H1 (cell line): ENCODE results near the gene TMEM200C. TPM values are rescaled to one million over a fixed set of nuclear protein-coding genes. Genes with fewer than 3 reads are reported as not detected.

Experiments
- CTCF ChIA-PET: fragments of 300-600 bp; sonication (Branson Sonifier 250); formaldehyde crosslinking; loops from one replicate; lab custom pipeline; 2021; ENCODE audit not compliant: partially characterized antibody; lab: Charles Lee
- POLR2A ChIA-PET: fragments of 300-600 bp; sonication (Branson Sonifier 250); formaldehyde crosslinking; loops from one replicate; lab custom pipeline; 2021; ENCODE audit warnings: inconsistent platforms; ENCODE audit not compliant: partially characterized antibody; lab: Charles Lee
- DNase-seq, 2 experiments: peaks; one replicate each; pipeline versions ENCODE4 v3.0.0 to v3.0.0-alpha.2; 2010 to 2022; ENCODE audit warnings: low spot score in 2 of 2, low read depth in 1 of 2, mixed read lengths in 1 of 2
- FAIRE-seq: peaks from 2 replicates; lab custom pipeline; 2011; peaks lifted over from hg19 to GRCh38; lab: Jason Lieb, UNC
- H2AFZ ChIP-seq: 2 replicates; pipeline ENCODE4 v1.8.1; 2012; ENCODE audit warnings: low read length, inconsistent platforms
- H2AK5ac ChIP-seq: 2 replicates; pipeline ENCODE4 v1.6.1; 2013; ENCODE audit warnings: low read depth, low read length
- H2BK120ac ChIP-seq: replicated peaks from 2 replicates; pipeline ENCODE3; 2013; ENCODE audit warnings: low read depth, low read length, inconsistent platforms
- H2BK12ac ChIP-seq: 2 replicates; pipeline ENCODE4 v1.6.1; 2013; ENCODE audit warnings: low read depth, low read length
- H2BK15ac ChIP-seq: 2 replicates; pipeline ENCODE4 v1.6.1; 2013; ENCODE audit warnings: low read length
- H2BK20ac ChIP-seq: 2 replicates; pipeline ENCODE4 v1.6.1; 2013; ENCODE audit warnings: low read length
- H2BK5ac ChIP-seq: 2 replicates; pipeline ENCODE4 v1.6.1; 2013; ENCODE audit warnings: low read depth, low read length
- H3K14ac ChIP-seq: 2 replicates; pipeline ENCODE4 v1.6.1; 2013; ENCODE audit warnings: inconsistent platforms; ENCODE audit not compliant: insufficient read length
- H3K18ac ChIP-seq: 2 replicates; pipeline ENCODE4 v1.6.1; 2013; ENCODE audit warnings: low read length; ENCODE audit errors: extremely low read depth
- H3K23ac ChIP-seq: 2 replicates; pipeline ENCODE4 v1.6.1; 2013; ENCODE audit warnings: inconsistent platforms; ENCODE audit not compliant: insufficient read length
- H3K23me2 ChIP-seq: 2 replicates; pipeline ENCODE4 v1.6.1; 2013; ENCODE audit warnings: low read depth, low read length
- H3K27ac ChIP-seq: 2 replicates; pipeline ENCODE4 v1.6.1; 2011; ENCODE audit warnings: low read depth, low read length, inconsistent platforms
- H3K27me3 ChIP-seq, 4 experiments: replicated peaks in 1 of 4; 1 replicate in 1 of 4; 2 replicates in 3 of 4; pipeline versions ENCODE4 v1.6.1 to v1.8.1; 2011 to 2013; ENCODE audit warnings: low read length in 3 of 4, mild to moderate bottlenecking in 3 of 4, inconsistent platforms in 2 of 4, mixed read lengths in 2 of 4, moderate library complexity in 1 of 4; ENCODE audit not compliant: control insufficient read depth in 3 of 4, insufficient read depth in 3 of 4; ENCODE audit errors: extremely low read depth in 1 of 4
- H3K36me3 ChIP-seq, 4 experiments: 2 replicates each; pipeline versions ENCODE4 v1.6.1 to v1.8.1; 2011 to 2013; ENCODE audit warnings: mild to moderate bottlenecking in 4 of 4, low read length in 3 of 4, moderate library complexity in 2 of 4, control low read depth in 1 of 4, inconsistent platforms in 1 of 4; ENCODE audit not compliant: insufficient read depth in 4 of 4, control insufficient read depth in 2 of 4
- H3K4ac ChIP-seq: replicated peaks from 2 replicates; pipeline ENCODE3; 2013; ENCODE audit warnings: low read length, low read depth, mixed read lengths, inconsistent platforms; ENCODE audit not compliant: insufficient read length
- H3K4me1 ChIP-seq, 4 experiments: replicated peaks in 1 of 4; 1 replicate in 1 of 4; 2 replicates in 3 of 4; pipeline versions ENCODE4 v1.6.1 to v1.8.1; 2011 to 2013; ENCODE audit warnings: low read length in 3 of 4, inconsistent platforms in 2 of 4, mixed read lengths in 1 of 4; ENCODE audit not compliant: insufficient read depth in 4 of 4, control insufficient read depth in 3 of 4
- H3K4me2 ChIP-seq, 2 experiments: 2 replicates each; pipeline versions ENCODE4 v1.6.1 to v1.8.1; 2011 to 2013; ENCODE audit warnings: low read depth in 2 of 2, low read length in 2 of 2, control low read depth in 1 of 2, inconsistent platforms in 1 of 2, mild to moderate bottlenecking in 1 of 2; ENCODE audit not compliant: insufficient read depth in 1 of 2
- H3K4me3 ChIP-seq, 4 experiments: fragments of 200-600, 300-600 bp in 1 of 4; sonication (generic), shearing (Covaris generic), sonication (Bioruptor Twin) in 1 of 4; 2 replicates each; pipeline versions ENCODE4 v1.5.1 to v1.8.1; 2011 to 2016; ENCODE audit warnings: low read length in 4 of 4, low read depth in 3 of 4, control low read depth in 2 of 4, inconsistent platforms in 2 of 4, mild to moderate bottlenecking in 2 of 4, mixed read lengths in 1 of 4, moderate library complexity in 1 of 4; ENCODE audit not compliant: insufficient read depth in 2 of 4; ENCODE audit errors: extremely low read depth in 1 of 4
- H3K56ac ChIP-seq: replicated peaks from 2 replicates; pipeline ENCODE3; 2013; ENCODE audit warnings: low read depth, mild to moderate bottlenecking, mixed read lengths, low read length, inconsistent platforms; ENCODE audit not compliant: insufficient read length
- H3K79me1 ChIP-seq: 2 replicates; pipeline ENCODE4 v1.6.1; 2013; ENCODE audit warnings: low read depth, low read length, control low read depth
- H3K79me2 ChIP-seq, 2 experiments: 2 replicates each; pipeline versions ENCODE4 v1.6.1 to v1.8.1; 2012 to 2013; ENCODE audit warnings: low read length in 2 of 2, mild to moderate bottlenecking in 2 of 2, inconsistent platforms in 1 of 2; ENCODE audit not compliant: insufficient read depth in 2 of 2, control insufficient read depth in 1 of 2
- H3K9ac ChIP-seq, 4 experiments: replicated peaks in 1 of 4; 1 replicate in 1 of 4; 2 replicates in 3 of 4; pipeline versions ENCODE4 v1.6.1 to v1.8.1; 2011 to 2013; ENCODE audit warnings: low read depth in 3 of 4, low read length in 3 of 4, control low read depth in 2 of 4, mild to moderate bottlenecking in 2 of 4, moderate library complexity in 2 of 4, inconsistent platforms in 1 of 4; ENCODE audit errors: extremely low read depth in 1 of 4
- H3K9me3 ChIP-seq, 2 experiments: 2 replicates each; pipeline versions ENCODE4 v1.6.1 to v1.8.1; 2012 to 2013; ENCODE audit warnings: mild to moderate bottlenecking in 2 of 2, moderate library complexity in 2 of 2, control low read depth in 1 of 2, inconsistent platforms in 1 of 2, low read depth in 1 of 2, low read length in 1 of 2, mixed read lengths in 1 of 2; ENCODE audit not compliant: insufficient read depth in 2 of 2
- H4K20me1 ChIP-seq, 2 experiments: replicated peaks in 1 of 2; 2 replicates each; pipeline versions ENCODE3 to v1.8.1; 2011 to 2013; ENCODE audit warnings: inconsistent platforms in 2 of 2, low read length in 2 of 2, mild to moderate bottlenecking in 1 of 2; ENCODE audit not compliant: insufficient read depth in 2 of 2, control insufficient read depth in 1 of 2
- H4K5ac ChIP-seq: 2 replicates; pipeline ENCODE4 v1.6.1; 2013; ENCODE audit warnings: low read length, low read depth, mixed read lengths, inconsistent platforms; ENCODE audit not compliant: insufficient read length
- H4K8ac ChIP-seq: 2 replicates; pipeline ENCODE4 v1.8.0; 2013; ENCODE audit warnings: mild to moderate bottlenecking, moderate library complexity, low read length, inconsistent platforms; ENCODE audit not compliant: insufficient read depth; ENCODE audit errors: extremely low read depth
- H4K91ac ChIP-seq: replicated peaks from 2 replicates; pipeline ENCODE3; 2013; ENCODE audit warnings: low read length, mixed read lengths, inconsistent platforms; ENCODE audit not compliant: insufficient read length
- CREB1 ChIP-seq: IDR thresholded peaks from 2 replicates; pipeline ENCODE4 v1.6.1; 2012; ENCODE audit warnings: inconsistent platforms
- CTBP2 ChIP-seq: IDR thresholded peaks from 2 replicates; pipeline ENCODE4 v1.7.0; 2011; ENCODE audit warnings: borderline replicate concordance, mild to moderate bottlenecking, moderate library complexity, mixed read lengths, low read length; ENCODE audit not compliant: insufficient read depth, insufficient read length
- KDM1A ChIP-seq: fragments of 200-600, 300-600 bp; sonication (generic); IDR thresholded peaks from 2 replicates; pipeline ENCODE4 v1.7.1; 2016; ENCODE audit warnings: mild to moderate bottlenecking, low read length, borderline replicate concordance
- NRF1 ChIP-seq: IDR thresholded peaks from 2 replicates; pipeline ENCODE4 v1.6.1; 2011; ENCODE audit warnings: mild to moderate bottlenecking, low read depth, low read length, improper control_type of control experiment
- PHF8 ChIP-seq: fragments of 200-600 bp; sonication (generic); conservative IDR thresholded peaks from 2 replicates; pipeline ENCODE4 v1.7.1; 2012; ENCODE audit warnings: low read depth, mild to moderate bottlenecking, inconsistent platforms, low read length, moderate library complexity
- POLR2A ChIP-seq, 2 experiments: IDR thresholded peaks; 1 replicate in 1 of 2; 2 replicates in 1 of 2; pipeline ENCODE4 v1.6.1; 2011; ENCODE audit warnings: low read depth in 2 of 2, low read length in 2 of 2, mild to moderate bottlenecking in 2 of 2; ENCODE audit errors: control extremely low read depth in 1 of 2
- SIRT6 ChIP-seq: IDR thresholded peaks from one replicate; pipeline ENCODE4 v1.7.1; 2012; ENCODE audit warnings: low read length, inconsistent platforms
- SP2 ChIP-seq: IDR thresholded peaks from 2 replicates; pipeline ENCODE4 v1.6.1; 2012; ENCODE audit warnings: mild to moderate bottlenecking, low read length, inconsistent platforms
- SP4 ChIP-seq: IDR thresholded peaks from 2 replicates; pipeline ENCODE4 v1.6.1; 2012; ENCODE audit warnings: low read length, inconsistent platforms
- TAF1 ChIP-seq: IDR thresholded peaks from 2 replicates; pipeline ENCODE4 v1.6.1; 2011; ENCODE audit warnings: mild to moderate bottlenecking, low read depth, low read length
- WGBS, 2 experiments: shearing (Covaris generic) in 1 of 2; methylation state at CpG; one replicate each; pipeline versions ENCODE4 v1.1.6 to v1.1.7; 2013 to 2015; ENCODE audit warnings: low lambda C conversion rate in 2 of 2, mixed read lengths in 2 of 2, inconsistent platforms in 1 of 2, low coverage in 1 of 2, missing lambda C conversion rate in 1 of 2; ENCODE audit not compliant: insufficient replicate concordance in 2 of 2, insufficient coverage in 1 of 2, insufficient read length in 1 of 2; ENCODE audit errors: extremely low coverage in 1 of 2, missing lambda C conversion rate in 1 of 2; 5-methylcytosine and 5-hydroxymethylcytosine counted together
- long read RNA-seq, 2 experiments: library from RNA in 1 of 2; library from capped mRNA in 1 of 2; stranded (forward); transcript quantifications; one replicate each; pipeline ENCODE4 v2.0.0, GENCODE V29; 2021; ENCODE audit warnings: inconsistent platforms in 1 of 2
- polyA minus RNA-seq, 3 experiments: library from RNA; depleted of rRNA, polyadenylated mRNA; stranded (reverse); fragments of >200 nt; gene quantifications; 1 replicate in 2 of 3; 2 replicates in 1 of 3; pipeline ENCODE4 v1.2.3, GENCODE V29; 2011
- polyA plus RNA-seq, 7 experiments: library from polyadenylated mRNA; depleted of rRNA in 3 of 7; stranded (reverse) in 5 of 7; unstranded in 2 of 7; fragments of >200 nt in 5 of 7; fragments of 200-250 nt in 2 of 7; gene quantifications; 1 replicate in 5 of 7; 2 replicates in 1 of 7; 4 replicates in 1 of 7; pipeline versions ENCODE4 v1.2.1 to v1.2.3, GENCODE V29; 2011 to 2013; ENCODE audit warnings: missing spikeins in 2 of 7, mixed read lengths in 2 of 7
- total RNA-seq: library from RNA; stranded (reverse); fragmentation: NEBNext Ultra II Directional; extraction: Animal tissue kit (Norgen Biotek cat#: 25700); gene quantifications from 2 replicates; pipeline ENCODE4 v1.2.1, GENCODE V29; 2021

Gene TMEM200C
- 8.3 and 9.6 TPM in 2 replicates for total RNA-seq
- 3.4 and 4.2 TPM in 2 replicates for polyA plus RNA-seq (2011; rRNA removed)
- 3.3 TPM for polyA plus RNA-seq (2011; cell fraction: cytosol; rRNA removed)
- 7.5 TPM for polyA plus RNA-seq (2011; cell fraction: nucleus; rRNA removed)
- 2.1 to 4.8 TPM (median 4.5 TPM) in 4 replicates for polyA plus RNA-seq (2012, experiment 1 of 2)
- polyA plus RNA-seq (2012, experiment 2 of 2) = 2.1 TPM
- 4.1 TPM for polyA plus RNA-seq (2013, experiment 1 of 2)
- 4.0 TPM for polyA plus RNA-seq (2013, experiment 2 of 2)
- 2.8 and 2.9 TPM in 2 replicates for polyA minus RNA-seq (2011; rRNA and poly(A)+ RNA removed)
- 5.8 TPM for polyA minus RNA-seq (2011; cell fraction: cytosol; rRNA and poly(A)+ RNA removed)
- 16.9 TPM for polyA minus RNA-seq (2011; cell fraction: nucleus; rRNA and poly(A)+ RNA removed)
- long read RNA-seq, experiment 1, partial matches to known transcripts = 1 of 5 reads
- long read RNA-seq, experiment 1, other reads (novel, unspliced or antisense) = 0 of 5 reads
- long read RNA-seq, experiment 2, partial matches to known transcripts = 0 of 1 reads
- long read RNA-seq, experiment 2, other reads (novel, unspliced or antisense) = 0 of 1 reads

GRCh38 chr18:5895299-5895875 is at the start of gene TMEM200C:
Gene TMEM200C, minus strand, starts transcription at chr18:5895522. Its CDS starts 3,459 bp downstream, at chr18:5892063.
- H2AFZ ChIP-seq = peak within 1 kb of the TSS; percentile 52; the same call in 1 of the 2 replicates
- peaks cover 2 to 15% (median 11%) of the 10 kb centered on the region in 4 experiments for H3K27me3 ChIP-seq
- H3K27ac ChIP-seq = peak within 1 kb of the TSS; percentile 83
- H2BK15ac ChIP-seq = peak within 1 kb of the TSS; percentile 76; the same call in 1 of the 2 replicates
- H3K9me3 ChIP-seq = no peaks in the 10 kb centered on the region
- H3K9ac ChIP-seq = peak within 1 kb of the TSS; percentile 62 to 89 (median 83)
- CTCF ChIA-PET = no interaction called here
- peaks cover 18% of the 10 kb centered on the region; the same call in 1 of the 2 replicates for H3K23me2 ChIP-seq
- H4K8ac ChIP-seq = peak within 1 kb of the TSS; percentile 92; the same call in 1 of the 2 replicates
- peak within 1 kb of the TSS; percentile 61; the same call in 1 of the 2 replicates for H2BK5ac ChIP-seq
- 1% methylated on average over 21 of the region's 83 CpGs; no CpG with 5 or more reads in 1 of the 2 experiments for WGBS, 2 experiments
- H3K14ac ChIP-seq = no peak within 1 kb of the TSS
- peak within 1 kb of the TSS; percentile 92 to 93 for H3K4me2 ChIP-seq
- peak within 1 kb of the TSS; percentile 93 for H4K91ac ChIP-seq
- H3K4me3 ChIP-seq = peak within 1 kb of the TSS; percentile 57 to 80 (median 76)
- TF ChIP-seq SIRT6 = no peak
- TF ChIP-seq POLR2A (IDR thresholded peaks at IDR 0.05; ENCODE audit: control extremely low read depth in 1 of 2, low read depth in 2 of 2, low read length in 2 of 2) = peak; percentile 13 to 39; a peak in 2 of 3 replicates
- TF ChIP-seq CTBP2 = no peak
- peak; percentile 45; the same call in 1 of the 2 replicates for TF ChIP-seq TAF1
- TF ChIP-seq SP2 = no peak
- TF ChIP-seq PHF8 = 0 out of 2 replicates have a peak, but pooled peaks have one; percentile 52
- no peak for TF ChIP-seq NRF1
- no peak for TF ChIP-seq SP4
- TF ChIP-seq KDM1A = no peak
- TF ChIP-seq CREB1 = no peak
- 0 out of 4 replicates have a peak, but pooled peaks cover 0 to 6% of the 10 kb centered on the region in 2 experiments for H3K79me2 ChIP-seq
- H4K5ac ChIP-seq = peak within 1 kb of the TSS; percentile 50
- H2BK20ac ChIP-seq = no peak within 1 kb of the TSS
- no peak within 1 kb of the TSS for H2BK120ac ChIP-seq
- H3K56ac ChIP-seq = peak within 1 kb of the TSS; percentile 27
- H3K18ac ChIP-seq = peak within 1 kb of the TSS; percentile 88
- H4K20me1 ChIP-seq = peaks cover 5% of the 10 kb centered on the region in 2 experiments
- H3K79me1 ChIP-seq = no peaks in the 10 kb centered on the region
- H3K4ac ChIP-seq = no peak within 1 kb of the TSS
- H3K36me3 ChIP-seq = no peaks in the 10 kb centered on the region; a peak in 1 of 8 replicates
- POLR2A ChIA-PET = interaction anchor here (0.9 to 1.3 kb wide), 6 partner anchors 10 to 75 kb away, joined by 3 to 5 read pairs (median 4); no protein-coding TSS in a partner anchor
- H3K23ac ChIP-seq = no peak within 1 kb of the TSS
- H3K4me1 ChIP-seq = peaks cover 0 to 21% (median 9%) of the 10 kb centered on the region in 4 experiments; a peak in 6 of 7 replicates
- DNase-seq = peak in 1 of 2 experiments; percentile 66
- H2BK12ac ChIP-seq = no peak within 1 kb of the TSS
- FAIRE-seq = no peak
- H2AK5ac ChIP-seq = no peak within 1 kb of the TSS
